HG02840 (cell line): ENCODE measurements around the gene FAM47B.

Experiments used
- ATAC-seq: cut with Tn5 transposase; IDR thresholded peaks from one replicate; pipeline ENCODE4 v1.9.1; 2021; ENCODE audit warnings: mild to moderate bottlenecking, moderate library complexity, moderate number of reproducible peaks; ENCODE audit not compliant: unreplicated experiment, low FRiP score

Gene FAM47B

GRCh38 chrX:34942496-34942895, at the start of gene FAM47B:
FAM47B (plus strand) TSS chrX:34942796; CDS start chrX:34942832, 36 bp downstream.
- ATAC-seq: no peak

DNA sequence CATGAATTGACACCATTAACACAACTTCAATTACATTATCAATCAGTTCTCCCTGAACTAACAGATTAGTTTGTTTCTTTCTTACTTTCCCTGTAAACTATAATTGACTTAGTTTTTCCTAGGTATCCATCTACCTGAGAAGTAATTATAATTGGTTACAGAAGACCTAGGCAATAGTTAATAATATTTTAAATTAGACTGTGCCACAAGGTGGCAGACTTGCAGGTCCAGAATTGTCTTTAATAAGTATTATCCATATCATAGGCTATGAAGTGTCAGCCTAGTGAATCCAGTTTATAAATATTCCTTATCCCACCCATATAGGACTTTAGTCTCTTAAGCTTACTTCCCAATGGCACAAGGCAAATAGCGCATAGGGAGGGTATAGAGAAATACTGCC, 48.9 kb upstream of the FAM47B start:
- no peak for ATAC-seq

DNA sequence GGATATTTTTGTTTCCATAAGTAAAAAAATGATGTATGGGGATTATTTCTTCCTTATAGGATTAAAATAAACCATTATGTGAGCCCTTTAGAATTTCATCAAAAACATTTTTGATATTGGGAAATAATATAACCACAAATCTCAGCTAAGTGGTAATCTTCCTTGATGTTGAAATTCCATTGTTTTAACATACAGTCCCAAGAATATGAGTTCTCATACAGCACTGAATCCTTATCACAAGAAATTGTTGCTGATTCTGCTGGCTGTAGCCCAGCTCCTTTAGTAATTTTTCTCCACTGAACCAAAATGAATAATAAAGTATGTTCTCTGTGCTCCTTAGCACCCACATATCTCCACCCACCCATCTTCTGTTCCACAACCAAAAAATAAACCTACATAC, 41.9 kb upstream of the FAM47B start:
- no peak for ATAC-seq

- ATAC-seq: no peak
Measured at GRCh38 chrX:34901761-34902160, 40.8 kb upstream of the FAM47B start.

GRCh38 chrX:34903316-34903715, 39.3 kb upstream of the FAM47B start:
- no peak for ATAC-seq

- no peak for ATAC-seq
Measured at GRCh38 chrX:34909151-34909550, 33.4 kb upstream of the FAM47B start.

DNA sequence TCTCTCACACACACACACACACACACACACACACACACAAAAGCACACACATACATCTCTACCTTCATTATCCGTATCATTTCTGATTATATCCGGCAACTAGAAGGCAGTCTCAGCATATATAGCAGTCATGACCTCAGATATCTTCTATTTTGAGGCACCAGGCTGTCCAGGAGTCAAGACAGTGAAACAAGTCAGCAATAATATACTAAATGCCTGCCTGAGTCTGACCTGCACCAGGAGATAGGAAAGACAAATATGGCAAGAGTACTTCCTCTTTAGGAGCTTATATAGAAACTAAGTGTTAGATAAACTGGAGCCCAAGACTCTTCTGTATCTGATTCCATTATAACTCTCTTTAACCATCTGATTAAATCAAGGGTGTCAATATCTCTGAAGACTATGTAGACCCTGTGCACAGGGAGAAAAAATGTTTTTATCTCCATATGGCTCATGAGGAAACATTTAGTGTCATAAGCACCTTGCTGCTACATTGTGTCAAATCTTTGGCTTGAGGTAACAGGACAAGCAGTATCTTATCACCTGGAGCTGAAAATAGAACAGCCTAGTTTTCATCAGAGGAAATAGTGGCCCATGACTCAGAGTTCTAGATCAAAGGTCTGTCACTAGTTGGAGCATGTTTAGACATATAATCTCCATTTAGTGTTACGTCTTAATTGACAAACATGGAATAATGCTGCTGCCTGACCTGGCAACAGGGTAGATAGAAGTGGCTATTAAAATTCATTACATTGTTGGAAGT, 27.0 kb upstream of the FAM47B start:
- ATAC-seq: no peak

DNA sequence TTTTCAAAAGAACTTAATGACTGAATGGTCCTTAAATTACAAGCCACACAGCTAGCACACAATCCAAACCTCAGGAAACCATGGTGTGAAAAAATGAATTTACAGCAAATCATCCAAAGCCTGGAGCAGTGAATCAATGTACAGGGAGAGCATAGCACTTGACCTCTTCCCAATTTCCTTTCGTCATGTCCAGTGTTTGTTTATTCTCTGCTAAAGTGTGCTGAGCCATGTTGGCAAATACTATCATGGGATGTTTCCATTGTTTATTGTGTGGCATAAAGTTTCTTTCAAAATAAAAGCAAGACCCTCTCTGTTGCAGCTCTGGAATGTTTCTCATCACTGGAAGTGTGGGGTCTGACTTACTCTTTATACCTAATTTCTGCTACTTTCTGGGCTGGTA, 25.4 kb upstream of the FAM47B start:
- ATAC-seq: no peak

DNA sequence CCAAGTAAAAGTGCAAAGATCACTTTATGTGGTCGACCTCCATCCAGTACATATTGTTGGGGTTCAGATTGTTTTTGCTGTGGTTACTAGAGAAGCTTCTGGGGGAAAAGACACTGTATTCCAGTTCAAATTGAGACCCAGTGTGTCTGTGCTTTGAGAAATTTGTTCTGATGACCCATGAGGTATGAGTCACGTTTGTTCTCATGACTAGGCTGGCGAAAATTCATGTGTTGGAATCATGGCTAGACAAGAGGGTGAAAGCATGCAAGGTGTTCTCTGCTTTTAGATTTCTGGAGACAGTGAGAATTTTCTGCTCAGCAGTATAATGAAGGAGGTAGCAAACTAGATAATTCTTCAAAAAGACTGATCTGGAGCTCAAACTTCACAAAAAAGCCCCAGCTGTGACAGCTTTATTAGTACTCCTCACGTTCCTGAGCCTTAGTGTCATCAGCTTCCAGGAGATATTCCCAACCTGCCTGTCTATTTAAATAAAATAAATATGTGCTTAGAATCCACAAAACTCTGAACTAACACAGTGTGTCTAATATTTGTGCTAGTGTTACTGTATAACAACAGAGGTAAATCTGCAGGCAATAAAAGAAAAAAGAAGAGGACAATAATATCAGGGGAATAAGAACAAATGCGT, 24.4 kb upstream of the FAM47B start:
- no peak for ATAC-seq

DNA sequence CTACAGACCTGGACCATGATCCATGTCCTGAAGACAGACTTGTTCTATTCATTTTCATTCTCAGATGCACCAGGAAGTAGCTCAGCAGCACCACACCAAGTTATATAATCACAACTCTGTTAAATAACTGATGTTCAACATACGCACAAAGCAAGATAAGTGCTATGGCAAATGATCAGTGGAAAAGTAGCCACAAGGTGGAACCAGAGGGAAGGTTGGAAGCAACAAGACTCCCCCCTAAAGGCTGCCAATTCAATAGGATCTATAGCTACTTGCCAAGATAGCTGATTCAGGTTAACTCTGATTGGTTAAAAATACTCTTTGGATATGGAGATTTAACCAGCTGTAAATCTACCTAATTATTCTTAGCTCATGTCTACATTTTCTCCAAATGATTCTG, 23.7 kb upstream of the FAM47B start:
- no peak for ATAC-seq

- ATAC-seq: no peak
Measured at GRCh38 chrX:34927866-34928265, 14.7 kb upstream of the FAM47B start.

GRCh38 chrX:34943235-34943634, 639 bp downstream of the FAM47B start:
- no peak for ATAC-seq

GRCh38 chrX:34956916-34957315, 14.3 kb downstream of the FAM47B start:
- no peak for ATAC-seq

GRCh38 chrX:34961662-34962061, 19.1 kb downstream of the FAM47B start:
- ATAC-seq: no peak

DNA sequence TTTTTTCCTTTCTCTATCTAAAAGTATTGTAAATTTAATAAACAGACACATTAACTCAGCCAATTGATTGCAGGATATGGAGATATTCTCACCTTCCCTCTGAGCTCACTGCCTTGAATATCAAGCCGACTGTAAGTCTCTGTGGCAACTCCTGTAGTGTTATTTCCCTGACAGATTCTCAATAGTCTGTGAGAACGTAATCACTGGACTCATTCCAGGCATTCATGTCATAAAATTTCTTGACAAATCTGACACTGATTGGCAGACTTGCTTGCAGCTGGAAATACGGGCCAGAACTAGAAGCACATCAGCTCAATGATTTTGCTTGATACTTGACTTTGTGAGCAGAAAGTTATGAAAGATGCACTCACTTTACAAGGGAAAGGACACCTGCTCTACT, 29.6 kb downstream of the FAM47B start:
- ATAC-seq: no peak

DNA sequence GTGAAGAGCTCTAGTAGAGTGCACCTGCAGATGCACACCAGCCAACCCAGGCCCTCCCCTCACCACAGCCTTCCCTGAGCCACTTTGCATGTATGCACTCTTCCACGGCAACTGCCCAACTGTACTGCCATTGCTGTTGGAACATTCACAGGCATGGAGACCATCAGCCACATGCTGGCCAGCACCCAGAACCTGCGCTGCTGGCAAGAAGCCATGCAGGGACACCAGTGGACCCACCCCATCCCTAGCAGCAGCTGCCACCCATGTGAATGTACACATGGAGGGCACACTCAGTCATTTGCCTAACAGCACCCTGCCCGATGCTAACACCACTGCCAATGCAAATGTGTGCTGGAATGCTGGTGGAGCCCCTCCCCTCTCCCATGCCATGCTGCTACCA, 35.6 kb downstream of the FAM47B start:
- no peak for ATAC-seq

- ATAC-seq: no peak
Measured at GRCh38 chrX:34987646-34988045, 45.0 kb downstream of the FAM47B start.
